IPS-18a (cell line): ENCODE measurements around the gene EMD.
A peak's percentile ranks its signal among the peaks of the same experiment; 100 is the strongest.
"Not testable (repeated sequence)": the region's sequence is repeated elsewhere in the genome, so short reads cannot be mapped to it uniquely, and the experiment has no call there.

Source experiments
- H3K27ac ChIP-seq: one replicate; pipeline ENCODE4 v1.5.1; 2013; ENCODE audit warnings: low read length
- H3K27me3 ChIP-seq: one replicate; pipeline ENCODE4 v1.6.1; 2013; ENCODE audit warnings: mild to moderate bottlenecking, low read length; ENCODE audit not compliant: control insufficient read depth, insufficient read depth
- H3K36me3 ChIP-seq: one replicate; pipeline ENCODE4 v1.6.1; 2013; ENCODE audit warnings: low read depth, low read length; ENCODE audit not compliant: control insufficient read depth
- H3K4me1 ChIP-seq: one replicate; pipeline ENCODE4 v1.6.1; 2013; ENCODE audit warnings: low read depth, low read length; ENCODE audit not compliant: control insufficient read depth
- H3K4me3 ChIP-seq: one replicate; pipeline ENCODE4 v1.5.1; 2013; ENCODE audit warnings: low read length
- H3K9ac ChIP-seq: one replicate; pipeline ENCODE4 v1.6.1; 2013; ENCODE audit warnings: mild to moderate bottlenecking, low read length, moderate library complexity
- H3K9me3 ChIP-seq: one replicate; pipeline ENCODE4 v1.6.1; 2013; ENCODE audit warnings: low read depth, low read length; ENCODE audit not compliant: control insufficient read depth

EMD gene

DNA sequence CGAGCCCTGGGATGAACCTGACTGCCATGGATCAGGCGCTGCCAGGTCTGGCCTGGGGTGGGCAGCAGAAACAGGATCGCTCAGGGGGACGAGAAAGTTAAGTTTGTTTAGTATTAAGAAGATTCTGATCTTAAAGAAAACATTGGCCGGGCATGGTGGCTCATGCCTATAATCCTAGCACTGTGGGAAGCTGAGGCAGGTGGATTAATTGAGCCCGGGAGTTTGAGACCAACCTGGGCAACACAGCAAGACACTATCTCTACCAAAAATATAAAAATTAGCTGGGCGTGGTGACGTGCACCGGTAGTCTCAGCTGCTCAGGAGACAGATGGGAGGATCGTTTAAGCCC, 4.0 kb upstream of the EMD start:
- H3K4me1 ChIP-seq, result peaks cover 7% of the 10 kb centered on the region
- peak overlapping the region; percentile 21 for H3K4me3 ChIP-seq
- H3K9me3 ChIP-seq, result no peaks in the 10 kb centered on the region
- H3K27ac ChIP-seq, result no peak overlapping the region
- H3K36me3 ChIP-seq, result no peaks in the 10 kb centered on the region
- no peak overlapping the region for H3K9ac ChIP-seq
- H3K27me3 ChIP-seq, result peaks cover 11% of the 10 kb centered on the region

DNA sequence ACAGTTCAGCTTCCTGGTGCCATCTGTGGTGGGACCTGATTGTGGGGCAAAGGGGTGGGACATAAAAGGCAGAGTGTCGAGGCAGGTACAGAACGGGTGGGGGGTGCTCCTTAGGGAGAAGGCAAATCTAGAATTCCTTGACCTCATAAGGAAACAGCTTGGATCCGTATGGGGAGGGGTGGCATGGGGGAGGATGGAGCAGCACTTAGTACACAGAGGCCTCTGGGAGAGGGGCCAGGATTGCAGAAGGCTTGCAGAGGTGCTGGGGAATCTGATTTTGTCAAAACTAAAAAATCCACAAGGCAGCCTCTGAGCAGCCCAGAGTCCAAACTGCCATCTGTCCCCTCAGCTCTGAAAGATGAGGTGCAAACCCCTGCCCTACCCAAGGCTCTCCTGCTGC, 2.3 kb upstream of the EMD start:
- Histone ChIP-seq H3K36me3 (no peaks in the 10 kb centered on the region), H3K27ac (no peak overlapping the region), H3K9ac (no peak overlapping the region), H3K4me3 (no peak overlapping the region), H3K4me1 (peaks cover 15% of the 10 kb centered on the region), H3K27me3 (peaks cover 11% of the 10 kb centered on the region), H3K9me3 (no peaks in the 10 kb centered on the region)

- Histone ChIP-seq H3K4me3 (peak overlapping the region; percentile 51), H3K27ac (no peak overlapping the region), H3K27me3 (peaks cover 11% of the 10 kb centered on the region), H3K4me1 (peaks cover 11% of the 10 kb centered on the region), H3K36me3 (no peaks in the 10 kb centered on the region), H3K9me3 (no peaks in the 10 kb centered on the region), H3K9ac (peak overlapping the region; percentile 62)
Measured at GRCh38 chrX:154378059-154378798, 866 bp upstream of the EMD start.

- Histone ChIP-seq H3K27me3 (peaks cover 5% of the 10 kb centered on the region), H3K36me3 (no peaks in the 10 kb centered on the region), H3K27ac (peak overlapping the region; percentile 24), H3K4me1 (peaks cover 8% of the 10 kb centered on the region), H3K4me3 (peak overlapping the region; percentile 60), H3K9me3 (no peaks in the 10 kb centered on the region), H3K9ac (peak overlapping the region; percentile 81)
Measured at GRCh38 chrX:154379569-154379951, 465 bp downstream of the EMD start.

DNA sequence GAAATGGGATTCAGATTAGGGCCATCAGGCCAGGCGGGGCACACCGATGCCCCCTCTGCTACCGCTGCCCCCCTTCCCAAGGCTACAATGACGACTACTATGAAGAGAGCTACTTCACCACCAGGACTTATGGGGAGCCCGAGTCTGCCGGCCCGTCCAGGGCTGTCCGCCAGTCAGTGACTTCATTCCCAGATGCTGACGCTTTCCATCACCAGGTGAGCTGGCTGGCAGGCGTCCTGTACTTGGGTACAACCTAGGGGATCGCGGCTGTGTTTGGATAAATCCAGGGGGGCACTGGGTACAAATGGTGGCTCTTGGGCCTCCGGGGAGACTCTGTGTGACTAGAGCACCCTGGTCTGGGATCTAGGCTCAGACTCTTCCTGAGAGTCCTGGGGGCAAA, 1.1 kb downstream of the EMD start:
- Histone ChIP-seq H3K36me3 (no peaks in the 10 kb centered on the region), H3K9me3 (no peaks in the 10 kb centered on the region), H3K27ac (no peak overlapping the region), H3K9ac (peak overlapping the region; percentile 81), H3K4me3 (peak overlapping the region; percentile 60), H3K27me3 (no peaks in the 10 kb centered on the region), H3K4me1 (peaks cover 8% of the 10 kb centered on the region)

- no peaks in the 10 kb centered on the region for H3K27me3 ChIP-seq
- H3K27ac ChIP-seq, result no peak overlapping the region
- H3K36me3 ChIP-seq, result no peaks in the 10 kb centered on the region
- H3K9ac ChIP-seq, result no peak overlapping the region
- peak overlapping the region; percentile 60 for H3K4me3 ChIP-seq
- H3K4me1 ChIP-seq, result peaks cover 8% of the 10 kb centered on the region
- H3K9me3 ChIP-seq, result no peaks in the 10 kb centered on the region
Measured at GRCh38 chrX:154380787-154381186, 1.7 kb downstream of the EMD start.

- peak overlapping the region; percentile 47 for H3K4me3 ChIP-seq
- no peaks in the 10 kb centered on the region for H3K27me3 ChIP-seq
- H3K36me3 ChIP-seq, result no peaks in the 10 kb centered on the region
- H3K9ac ChIP-seq, result peak overlapping the region; percentile 52
- H3K4me1 ChIP-seq, result peaks cover 8% of the 10 kb centered on the region
- H3K9me3 ChIP-seq, result no peaks in the 10 kb centered on the region
- peak overlapping the region; percentile 75 for H3K27ac ChIP-seq
Measured at GRCh38 chrX:154381271-154381670, 2.2 kb downstream of the EMD start.

DNA sequence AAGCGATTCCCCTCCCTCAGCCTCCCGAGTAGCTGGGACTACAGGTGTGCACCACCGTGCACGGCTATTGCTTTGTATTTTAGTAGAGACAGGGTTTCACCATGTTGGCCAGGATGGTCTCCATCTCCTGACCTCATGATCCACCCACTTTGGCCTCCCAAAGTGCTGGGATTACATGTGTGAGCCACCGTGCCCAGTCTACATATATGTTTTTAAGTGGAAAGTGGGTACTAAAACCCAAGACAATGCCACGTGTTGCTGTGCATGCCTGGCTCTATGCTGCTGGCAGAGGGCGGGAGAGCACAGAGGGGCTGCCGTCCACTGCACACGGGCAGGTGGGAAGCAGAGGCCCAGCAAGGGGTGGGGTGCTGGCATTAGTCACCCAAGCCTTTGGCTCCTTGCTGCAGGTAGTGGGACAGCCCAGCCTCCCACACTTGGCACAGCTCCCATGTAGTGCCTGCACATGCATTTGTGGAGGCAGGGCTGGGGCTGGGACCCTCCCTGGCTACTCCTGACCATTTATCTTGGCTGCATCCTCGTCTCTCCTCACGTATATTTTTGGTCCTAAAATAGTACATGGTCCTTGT, 3.5 kb downstream of the EMD start:
- Histone ChIP-seq H3K4me1 (peaks cover 8% of the 10 kb centered on the region), H3K9ac (no peak overlapping the region), H3K9me3 (no peaks in the 10 kb centered on the region), H3K4me3 (no peak overlapping the region), H3K27me3 (no peaks in the 10 kb centered on the region), H3K27ac (no peak overlapping the region), H3K36me3 (no peaks in the 10 kb centered on the region)

GRCh38 chrX:154383359-154384283, 4.5 kb downstream of the EMD start:
- no peaks in the 10 kb centered on the region for H3K9me3 ChIP-seq
- H3K27me3 ChIP-seq, result no peaks in the 10 kb centered on the region
- no peak overlapping the region for H3K9ac ChIP-seq
- peaks cover 8% of the 10 kb centered on the region for H3K4me1 ChIP-seq
- no peak overlapping the region for H3K27ac ChIP-seq
- no peak overlapping the region for H3K4me3 ChIP-seq
- no peaks in the 10 kb centered on the region for H3K36me3 ChIP-seq

DNA sequence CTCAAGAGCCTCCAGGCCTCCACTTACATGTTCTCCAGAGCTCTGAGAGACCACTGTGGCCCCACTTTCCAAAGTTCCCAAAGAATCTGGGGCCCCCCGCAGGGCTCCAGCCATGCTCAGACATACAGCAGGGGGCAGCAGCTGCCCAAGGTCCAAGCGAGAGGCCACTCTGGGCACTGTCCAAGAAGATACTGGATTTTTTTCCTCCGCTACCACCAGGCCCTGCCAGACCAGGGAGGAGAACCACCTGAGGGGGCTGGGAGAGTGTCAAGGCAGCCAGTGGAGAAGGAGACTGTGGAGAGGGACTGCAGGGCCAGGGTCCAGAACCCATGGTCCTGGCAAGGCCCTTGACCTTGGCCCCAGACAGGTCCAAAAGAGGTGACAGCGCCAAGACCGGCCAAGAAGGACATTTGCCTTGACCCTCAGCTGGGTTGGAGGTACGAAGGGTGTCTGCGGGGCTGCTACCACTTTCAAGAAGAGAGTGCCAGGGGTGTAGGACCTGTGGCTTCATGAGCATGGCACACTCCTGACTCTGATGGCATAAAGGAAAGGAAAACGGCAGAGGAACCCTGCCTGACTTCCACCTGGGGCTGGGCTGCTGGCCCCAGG, 5.3 kb downstream of the EMD start:
- Histone ChIP-seq H3K27me3 (no peaks in the 10 kb centered on the region), H3K4me3 (no peak overlapping the region), H3K4me1 (peaks cover 8% of the 10 kb centered on the region), H3K9me3 (no peaks in the 10 kb centered on the region), H3K27ac (no peak overlapping the region), H3K36me3 (no peaks in the 10 kb centered on the region), H3K9ac (no peak overlapping the region)

DNA sequence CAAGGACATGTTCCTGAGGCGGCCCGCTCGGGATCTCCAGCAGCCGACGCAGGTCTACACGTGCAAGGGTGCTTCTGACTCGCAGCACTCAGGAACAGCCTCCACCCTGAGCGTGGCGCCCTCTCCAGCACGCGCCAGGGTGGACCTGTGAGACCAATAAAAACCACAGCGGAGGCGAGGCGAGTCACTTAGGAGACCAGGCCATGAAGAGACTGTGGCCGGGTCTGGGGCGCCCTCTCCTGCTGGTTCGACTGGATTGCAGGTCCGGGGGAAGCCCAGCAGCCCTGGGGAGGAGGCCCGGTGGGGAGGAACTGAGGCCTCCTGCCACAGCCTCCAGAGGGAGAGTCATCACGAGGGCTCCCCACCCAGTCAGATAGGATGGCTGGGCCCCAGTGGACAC, 9.0 kb downstream of the EMD start:
- not testable (repeated sequence) for H3K27me3 ChIP-seq, H3K4me3 ChIP-seq, H3K36me3 ChIP-seq, H3K27ac ChIP-seq, H3K9ac ChIP-seq, H3K4me1 ChIP-seq, H3K9me3 ChIP-seq
